VCaP (cell line): ENCODE data around the gene TGM6.

Source experiments
- H3K27ac ChIP-seq: fragments of 450-650 bp; 2 replicates; pipeline ENCODE4 v1.5.1; 2017
- TF ChIP-seq, protein P1 (sequence below): fragments of 450-650 bp; conservative IDR thresholded peaks from 2 replicates; pipeline ENCODE4 v1.5.1; 2017; ENCODE audit warnings: mild to moderate bottlenecking, moderate library complexity

Gene TGM6

DNA sequence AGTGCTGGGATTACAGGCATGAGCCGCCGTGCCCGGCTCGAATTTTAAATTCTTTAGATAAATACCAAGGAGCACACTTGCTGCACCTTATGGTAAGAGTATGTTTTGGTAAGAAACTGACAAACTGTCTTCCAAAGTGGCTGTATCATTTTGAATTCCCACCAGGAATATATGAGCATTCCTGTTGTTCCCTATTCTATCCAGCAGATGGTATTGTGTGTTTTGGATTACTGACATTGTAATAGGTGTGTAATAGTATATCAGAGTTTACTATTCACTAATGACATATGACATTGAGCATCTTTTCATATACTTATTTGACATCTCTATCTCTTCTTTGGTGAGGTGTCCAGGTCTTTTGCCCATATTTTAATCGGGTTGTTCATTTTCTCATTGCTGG, 40.5 kb downstream of the TGM6 start:
- H3K27ac ChIP-seq, result no peak overlapping the region
- TF ChIP-seq, protein P1, sequence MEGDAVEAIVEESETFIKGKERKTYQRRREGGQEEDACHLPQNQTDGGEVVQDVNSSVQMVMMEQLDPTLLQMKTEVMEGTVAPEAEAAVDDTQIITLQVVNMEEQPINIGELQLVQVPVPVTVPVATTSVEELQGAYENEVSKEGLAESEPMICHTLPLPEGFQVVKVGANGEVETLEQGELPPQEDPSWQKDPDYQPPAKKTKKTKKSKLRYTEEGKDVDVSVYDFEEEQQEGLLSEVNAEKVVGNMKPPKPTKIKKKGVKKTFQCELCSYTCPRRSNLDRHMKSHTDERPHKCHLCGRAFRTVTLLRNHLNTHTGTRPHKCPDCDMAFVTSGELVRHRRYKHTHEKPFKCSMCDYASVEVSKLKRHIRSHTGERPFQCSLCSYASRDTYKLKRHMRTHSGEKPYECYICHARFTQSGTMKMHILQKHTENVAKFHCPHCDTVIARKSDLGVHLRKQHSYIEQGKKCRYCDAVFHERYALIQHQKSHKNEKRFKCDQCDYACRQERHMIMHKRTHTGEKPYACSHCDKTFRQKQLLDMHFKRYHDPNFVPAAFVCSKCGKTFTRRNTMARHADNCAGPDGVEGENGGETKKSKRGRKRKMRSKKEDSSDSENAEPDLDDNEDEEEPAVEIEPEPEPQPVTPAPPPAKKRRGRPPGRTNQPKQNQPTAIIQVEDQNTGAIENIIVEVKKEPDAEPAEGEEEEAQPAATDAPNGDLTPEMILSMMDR, result peak; percentile 72

DNA sequence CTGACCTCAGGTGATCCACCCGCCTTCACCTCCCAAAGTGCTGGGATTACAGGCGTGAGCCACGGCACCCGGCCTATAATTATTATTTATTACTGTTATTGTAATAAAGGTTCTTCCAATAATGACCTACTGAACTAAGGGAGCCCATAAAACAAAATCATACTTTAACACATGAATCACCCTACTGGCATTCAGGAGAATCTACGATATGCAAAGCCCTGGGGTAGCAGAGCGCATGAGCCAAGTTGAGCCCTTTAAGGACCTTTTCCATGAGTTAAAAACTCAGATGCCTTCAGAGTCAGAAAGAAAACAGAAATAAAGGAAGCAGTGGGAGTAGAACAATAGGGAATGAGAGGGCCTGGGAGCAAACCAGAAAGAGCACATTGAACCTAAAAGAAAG, 48.4 kb downstream of the TGM6 start:
- TF ChIP-seq, protein P1, result no peak
- no peak overlapping the region for H3K27ac ChIP-seq

DNA sequence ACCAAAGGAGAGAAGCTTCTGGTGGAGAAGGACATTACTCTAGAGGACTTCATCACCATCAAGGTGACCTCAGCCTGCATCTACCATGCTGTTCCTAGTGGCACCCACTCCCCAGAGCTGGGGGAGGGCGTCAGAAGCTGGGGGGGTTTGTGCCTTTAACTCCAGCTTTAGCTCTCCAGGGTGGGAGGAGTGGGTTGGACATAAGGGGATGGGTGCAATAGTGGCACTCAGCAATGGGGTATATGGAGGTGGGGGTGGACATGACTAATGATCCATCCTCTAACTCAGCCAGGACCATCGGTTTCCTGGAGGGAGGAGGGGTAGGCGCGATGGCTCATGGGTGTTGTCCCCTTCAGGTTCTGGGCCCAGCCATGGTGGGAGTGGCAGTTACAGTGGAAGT, 49.8 kb downstream of the TGM6 start:
- H3K27ac ChIP-seq, result no peak overlapping the region
- TF ChIP-seq, protein P1, result no peak

DNA sequence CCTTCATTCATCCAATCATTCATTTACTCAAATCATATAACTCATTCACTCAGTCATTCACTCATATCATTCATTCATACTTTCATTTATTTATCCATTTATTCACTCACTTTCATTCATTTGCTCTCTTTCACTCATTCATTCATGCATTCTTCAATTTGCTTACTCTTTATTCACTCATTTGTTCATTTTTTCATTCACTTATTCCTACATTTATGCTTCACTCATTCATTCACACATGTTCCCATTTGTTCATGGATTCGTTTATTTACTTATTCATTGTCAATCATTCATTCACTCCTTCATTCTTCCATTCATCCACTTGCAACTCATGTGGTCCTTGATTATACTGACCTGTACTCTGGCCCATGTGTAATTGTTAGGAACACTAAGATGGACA, 50.5 kb downstream of the TGM6 start:
- no peak overlapping the region for H3K27ac ChIP-seq
- TF ChIP-seq, protein P1, result no peak

DNA sequence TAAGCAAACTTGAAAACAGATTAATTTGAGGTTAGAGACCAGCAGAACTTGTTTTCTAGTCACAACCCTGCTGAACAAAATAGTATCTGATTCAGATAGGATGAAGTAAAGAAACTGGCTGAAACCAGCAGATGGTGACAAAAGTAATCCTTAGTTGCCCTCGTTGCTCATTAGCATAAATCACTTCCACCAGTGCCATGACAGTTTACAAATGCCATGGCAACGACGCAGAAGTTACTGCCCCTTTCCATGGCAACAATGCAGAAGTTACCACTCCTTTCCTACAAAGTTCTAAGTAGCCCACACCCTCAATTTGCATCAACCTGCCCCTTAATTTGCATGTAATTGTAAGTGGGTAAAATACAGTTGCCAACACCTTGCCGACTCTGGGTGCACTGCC, 66.1 kb downstream of the TGM6 start:
- no peak overlapping the region for H3K27ac ChIP-seq
- TF ChIP-seq, protein P1, result no peak

DNA sequence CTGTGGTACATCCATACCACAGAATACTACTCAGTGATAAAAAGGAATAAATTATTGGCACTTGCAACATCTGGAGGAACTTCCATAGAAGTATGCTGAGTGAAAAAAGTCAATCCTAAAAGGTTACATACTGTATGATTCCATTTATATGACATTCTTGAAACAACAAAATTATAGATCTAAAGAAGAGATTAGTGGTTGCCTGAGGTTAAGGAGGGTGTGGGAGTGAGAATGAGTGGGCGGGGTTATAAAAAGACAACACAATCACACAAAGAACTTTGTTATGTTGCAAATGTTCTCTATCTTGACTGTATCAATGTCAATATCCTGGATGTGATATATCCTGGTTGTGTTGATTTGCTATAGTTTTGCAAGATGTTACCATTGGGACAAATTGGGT, 68.7 kb downstream of the TGM6 start:
- no peak overlapping the region for H3K27ac ChIP-seq
- TF ChIP-seq, protein P1, result no peak

DNA sequence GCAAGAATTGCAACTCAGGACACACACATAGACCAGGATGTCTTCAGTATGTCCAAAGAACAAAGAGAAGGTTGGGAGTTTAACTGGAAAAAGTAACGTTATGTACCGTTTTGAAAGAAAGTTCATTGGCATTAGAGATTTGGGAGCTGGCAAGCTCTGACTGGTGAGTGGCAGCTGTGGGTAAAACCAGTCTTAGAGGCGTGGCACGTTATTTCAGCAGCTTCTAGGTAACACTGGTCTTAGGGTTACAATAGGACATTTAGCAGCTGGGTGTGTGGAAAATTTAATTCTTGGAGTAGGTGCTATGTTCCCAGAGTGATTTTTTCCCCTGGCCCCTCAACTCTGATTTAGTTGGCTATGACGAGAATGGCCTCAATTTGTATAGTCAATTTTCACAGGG, 70.7 kb downstream of the TGM6 start:
- TF ChIP-seq, protein P1, result no peak
- H3K27ac ChIP-seq, result no peak overlapping the region
